IMR-90 (cell line): Measurements from ENCODE around the gene CHD9. TPM values are rescaled to one million over a fixed set of nuclear protein-coding genes. Genes with fewer than 3 reads are reported as not detected.

ENCODE experiments used
- ATAC-seq: fragments of 200-7000 bp; cut with Tn5 transposase; 2 replicates; pipeline ENCODE4 v1.9.1; 2020; ENCODE audit warnings: low read depth, mild to moderate bottlenecking, moderate library complexity
- BruUV-seq: library from RNA; stranded (reverse); fragments of 400-500 nt; replicated peaks from 2 replicates; lab custom pipeline; 2021; lab: Mats Ljungman, UMichigan
- CTCF ChIA-PET: fragments of 300-600 bp; formaldehyde crosslinking; extraction: SDS; loops from one replicate; lab custom pipeline; 2021; ENCODE audit warnings: antibody characterized with exemption; lab: Yijun Ruan, JAX
- POLR2A ChIA-PET: fragments of 300-600 bp; sonication (Branson Sonifier 250); formaldehyde crosslinking; loops from one replicate; lab custom pipeline; 2022; ENCODE audit warnings: antibody characterized with exemption; ENCODE audit not compliant: unreplicated experiment; lab: Charles Lee
- DNase-seq: peaks from one replicate; pipeline ENCODE4 v3.0.0; 2013
- H2AFZ ChIP-seq: replicated peaks from 2 replicates; pipeline ENCODE3; 2013; ENCODE audit warnings: low read length, mild to moderate bottlenecking; ENCODE audit not compliant: poor library complexity
- H2AK5ac ChIP-seq: 2 replicates; pipeline ENCODE4 v1.6.1; 2013; ENCODE audit warnings: low read depth, low read length, inconsistent platforms
- H2AK9ac ChIP-seq: replicated peaks from 2 replicates; pipeline ENCODE3; 2013; ENCODE audit warnings: mild to moderate bottlenecking, low read depth, low read length, moderate library complexity; ENCODE audit not compliant: poor library complexity
- H2BK120ac ChIP-seq: 2 replicates; pipeline ENCODE4 v1.6.1; 2013; ENCODE audit warnings: low read depth, low read length, inconsistent platforms
- H2BK15ac ChIP-seq: 3 replicates; pipeline ENCODE4 v1.6.1; 2013; ENCODE audit warnings: low read depth, low read length, inconsistent platforms
- H2BK20ac ChIP-seq: 2 replicates; pipeline ENCODE4 v1.6.1; 2013; ENCODE audit warnings: low read depth, mild to moderate bottlenecking, inconsistent platforms, low read length, moderate library complexity
- H2BK5ac ChIP-seq: 2 replicates; pipeline ENCODE4 v1.6.1; 2013; ENCODE audit warnings: mild to moderate bottlenecking, low read depth, low read length, inconsistent platforms; ENCODE audit not compliant: poor library complexity, severe bottlenecking
- H3K14ac ChIP-seq: replicated peaks from 2 replicates; pipeline ENCODE4 v1.6.1; 2013; ENCODE audit warnings: low read depth, low read length, inconsistent platforms
- H3K18ac ChIP-seq: 2 replicates; pipeline ENCODE4 v1.6.1; 2013; ENCODE audit warnings: low read depth, low read length, control low read depth
- H3K23ac ChIP-seq: 2 replicates; pipeline ENCODE4 v1.6.1; 2013; ENCODE audit warnings: low read depth, low read length, inconsistent platforms
- H3K27ac ChIP-seq: 2 replicates; pipeline ENCODE4 v1.5.1; 2013; ENCODE audit warnings: mild to moderate bottlenecking, control low read depth, low read length; ENCODE audit not compliant: insufficient read depth
- H3K27me3 ChIP-seq: 2 replicates; pipeline ENCODE4 v1.6.1; 2013; ENCODE audit warnings: low read length; ENCODE audit not compliant: control insufficient read depth, insufficient read depth
- H3K36me3 ChIP-seq: 2 replicates; pipeline ENCODE4 v1.6.1; 2013; ENCODE audit warnings: low read length, mixed read lengths; ENCODE audit not compliant: control insufficient read depth, insufficient read depth
- H3K4ac ChIP-seq: 2 replicates; pipeline ENCODE4 v1.6.1; 2013; ENCODE audit warnings: low read depth, low read length, inconsistent platforms
- H3K4me1 ChIP-seq: 2 replicates; pipeline ENCODE4 v1.6.1; 2013; ENCODE audit warnings: low read length, mixed read lengths; ENCODE audit not compliant: control insufficient read depth, insufficient read depth
- H3K4me2 ChIP-seq: 2 replicates; pipeline ENCODE4 v1.6.1; 2013; ENCODE audit warnings: low read depth, mild to moderate bottlenecking, control low read depth, low read length, moderate library complexity
- H3K4me3 ChIP-seq: 2 replicates; pipeline ENCODE4 v1.5.1; 2013; ENCODE audit warnings: low read depth, mild to moderate bottlenecking, control low read depth, low read length, moderate library complexity; ENCODE audit not compliant: insufficient read depth
- H3K56ac ChIP-seq: 2 replicates; pipeline ENCODE4 v1.6.1; 2013; ENCODE audit warnings: low read length, inconsistent platforms; ENCODE audit not compliant: insufficient read depth; ENCODE audit errors: extremely low read depth
- H3K79me1 ChIP-seq, 2 experiments: 2 replicates each; pipeline ENCODE4 v1.6.1; 2013; ENCODE audit warnings: low read length in 2 of 2, inconsistent platforms in 1 of 2, low read depth in 1 of 2
- H3K9ac ChIP-seq: 2 replicates; pipeline ENCODE4 v1.6.1; 2013; ENCODE audit warnings: low read depth, low read length, control low read depth
- H3K9me1 ChIP-seq: 2 replicates; pipeline ENCODE4 v1.6.1; 2013; ENCODE audit warnings: low read length, inconsistent platforms; ENCODE audit not compliant: insufficient read depth
- H3K9me3 ChIP-seq: 2 replicates; pipeline ENCODE4 v1.6.1; 2013; ENCODE audit warnings: low read length; ENCODE audit not compliant: control insufficient read depth, insufficient read depth
- H4K20me1 ChIP-seq: 2 replicates; pipeline ENCODE4 v1.6.1; 2013; ENCODE audit warnings: low read length, inconsistent platforms; ENCODE audit not compliant: insufficient read depth
- H4K5ac ChIP-seq: 2 replicates; pipeline ENCODE4 v1.6.1; 2013; ENCODE audit warnings: mild to moderate bottlenecking, low read depth, low read length, control low read depth
- H4K8ac ChIP-seq, 2 experiments: 2 replicates each; pipeline ENCODE4 v1.6.1; 2013; ENCODE audit warnings: low read depth in 2 of 2, low read length in 2 of 2, control low read depth in 1 of 2, inconsistent platforms in 1 of 2
- H4K91ac ChIP-seq: 2 replicates; pipeline ENCODE4 v1.6.1; 2013; ENCODE audit warnings: low read depth, low read length, inconsistent platforms; ENCODE audit not compliant: insufficient read depth
- BHLHE40 ChIP-seq: fragments of 150-350 bp; IDR thresholded peaks from 2 replicates; pipeline ENCODE4 v1.6.1; 2016; ENCODE audit warnings: mild to moderate bottlenecking, low read depth, low read length
- CEBPB ChIP-seq: IDR thresholded peaks from 2 replicates; pipeline ENCODE4 v1.6.1; 2012; ENCODE audit warnings: low read depth, low read length, improper control_type of control experiment
- CHD1 ChIP-seq: IDR thresholded peaks from 2 replicates; pipeline ENCODE4 v1.6.1; 2012; ENCODE audit warnings: low read depth, low read length, improper control_type of control experiment
- CTCF ChIP-seq: conservative IDR thresholded peaks from 2 replicates; pipeline ENCODE4 v1.5.1; 2012; ENCODE audit warnings: mild to moderate bottlenecking, low read depth, low read length, improper control_type of control experiment
- ELK1 ChIP-seq: fragments of 150-350 bp; IDR thresholded peaks from 2 replicates; pipeline ENCODE4 v1.6.1; 2016; ENCODE audit warnings: low read depth, mild to moderate bottlenecking, low read length, moderate library complexity, borderline replicate concordance
- FOS ChIP-seq: fragments of 150-350 bp; IDR thresholded peaks from 2 replicates; pipeline ENCODE4 v1.6.1; 2016; ENCODE audit warnings: low read depth, low read length
- MAFK ChIP-seq: IDR thresholded peaks from 2 replicates; pipeline ENCODE4 v1.6.1; 2012; ENCODE audit warnings: low read depth, low read length, improper control_type of control experiment
- MAZ ChIP-seq: IDR thresholded peaks from 2 replicates; pipeline ENCODE4 v1.6.1; 2012; ENCODE audit warnings: low read depth, mild to moderate bottlenecking, low read length, improper control_type of control experiment, moderate library complexity, borderline replicate concordance
- MXI1 ChIP-seq: IDR thresholded peaks from 2 replicates; pipeline ENCODE4 v1.6.1; 2012; ENCODE audit warnings: low read depth, mild to moderate bottlenecking, low read length, moderate library complexity, borderline replicate concordance
- NFE2L2 ChIP-seq: fragments of 150-350 bp; IDR thresholded peaks from 2 replicates; pipeline ENCODE4 v1.6.1; 2016; ENCODE audit warnings: low read depth, mild to moderate bottlenecking, low read length
- POLR2A ChIP-seq: IDR thresholded peaks from 2 replicates; pipeline ENCODE4 v1.6.1; 2012; ENCODE audit warnings: mild to moderate bottlenecking, low read depth, low read length
- RAD21 ChIP-seq: IDR thresholded peaks from 2 replicates; pipeline ENCODE4 v1.6.1; 2012; ENCODE audit warnings: low read length, improper control_type of control experiment
- RCOR1 ChIP-seq: IDR thresholded peaks from 2 replicates; pipeline ENCODE4 v1.6.1; 2012; ENCODE audit warnings: mild to moderate bottlenecking, low read length, improper control_type of control experiment; ENCODE audit not compliant: insufficient replicate concordance
- RFX5 ChIP-seq: IDR thresholded peaks from 2 replicates; pipeline ENCODE4 v1.8.0; 2012; ENCODE audit warnings: low read depth, mild to moderate bottlenecking, low read length, moderate library complexity
- SMC3 ChIP-seq: fragments of 150-350 bp; IDR thresholded peaks from 2 replicates; pipeline ENCODE4 v1.6.1; 2016; ENCODE audit warnings: low read depth, mild to moderate bottlenecking, antibody characterized with exemption, low read length, moderate library complexity
- USF2 ChIP-seq: fragments of 150-350 bp; IDR thresholded peaks from 2 replicates; pipeline ENCODE4 v1.6.1; 2017; ENCODE audit warnings: mild to moderate bottlenecking, antibody characterized with exemption, low read length, low read depth
- WGBS, 2 experiments: methylation state at CpG; one replicate each; pipeline versions ENCODE4 v1.1.5 to v1.1.7; 2013; ENCODE audit warnings: missing lambda C conversion rate in 2 of 2; ENCODE audit not compliant: insufficient read length in 1 of 2; ENCODE audit errors: extremely low coverage in 2 of 2; 5-methylcytosine and 5-hydroxymethylcytosine counted together
- dilution Hi-C: fragments of 300-500 bp; cut with HindIII; formaldehyde crosslinking; loops from one replicate; pipeline ENCODE4 v1.14.3; 2018; ENCODE audit warnings: low sequenced_read_pairs; ENCODE audit not compliant: unreplicated experiment
- in situ Hi-C: fragments of 300-500 bp; cut with MboI; formaldehyde crosslinking; loops from 3 replicates; pipeline ENCODE4 v1.14.3; 2019; ENCODE audit warnings: low sequenced_read_pairs, inconsistent platforms, mixed read lengths
- intact Hi-C: fragments of 100-400 bp; cut with micrococcal nuclease; formaldehyde crosslinking; loops from 2 replicates; pipeline ENCODE4 v1.10.0; 2022
- polyA plus RNA-seq, 3 experiments: library from polyadenylated mRNA; depleted of rRNA; stranded (reverse); fragments of >200 nt; gene quantifications; 2 replicates each; pipeline ENCODE4 v1.2.3, GENCODE V29; 2012; ENCODE audit warnings: low replicate concordance in 1 of 3
- total RNA-seq: library from RNA; depleted of rRNA; stranded (reverse); fragments of >200 nt; gene quantifications from 2 replicates; pipeline ENCODE4 v1.2.3, GENCODE V29; 2012

The CHD9 gene
- total and polyA plus RNA-seq, 2 of the 4 experiments (the other 2 are of a cell fraction), result 9.1 to 48.8 TPM

- H3K9ac ChIP-seq, result no peak overlapping the region
- no peaks in the 10 kb centered on the region for H3K36me3 ChIP-seq
- no peak overlapping the region for H3K18ac ChIP-seq
- H3K4ac ChIP-seq, result no peak overlapping the region
- ChIA-PET CTCF (no interaction called here), POLR2A (no interaction called here)
- no peak overlapping the region for H3K23ac ChIP-seq
- H3K9me1 ChIP-seq, result peaks cover 6% of the 10 kb centered on the region; the same call in 1 of the 2 replicates
- peaks cover 13% of the 10 kb centered on the region for H3K4me1 ChIP-seq
- H4K5ac ChIP-seq, result no peak overlapping the region
- H3K9me3 ChIP-seq, result no peaks in the 10 kb centered on the region
- H2BK120ac ChIP-seq, result no peak overlapping the region
- H4K8ac ChIP-seq, result no peak overlapping the region
- no peak overlapping the region for H2BK5ac ChIP-seq
- H3K4me2 ChIP-seq, result no peak overlapping the region
- no CpG with 5 or more reads among the region's 5 CpGs for WGBS, 2 experiments
- no peak overlapping the region for H2BK15ac ChIP-seq
- no peak overlapping the region for H3K27ac ChIP-seq
- dilution Hi-C loops (no loop called here), in situ Hi-C loops (loop anchor here (10.0 to 25.0 kb wide), 4 partner anchors 96 to 1172 kb away; partner anchors contain the start of gene RBL2), intact Hi-C loops (no loop called here)
- no TSS peak for BruUV-seq
- H2AFZ ChIP-seq, result no peak overlapping the region
- 0 out of 2 replicates have a peak, but pooled peaks cover 3% of the 10 kb centered on the region for H4K20me1 ChIP-seq
- H2AK5ac ChIP-seq, result no peak overlapping the region
- no peak overlapping the region for H3K14ac ChIP-seq
- ATAC-seq (no peak), DNase-seq (no peak)
- H2BK20ac ChIP-seq, result no peak overlapping the region
- H3K79me1 ChIP-seq, result peaks cover 20 to 71% of the 10 kb centered on the region in 2 experiments
- H3K4me3 ChIP-seq, result no peak overlapping the region
- no peak overlapping the region for H4K91ac ChIP-seq
- no peak overlapping the region for H3K56ac ChIP-seq
- H2AK9ac ChIP-seq, result no peak overlapping the region
- no peaks in the 10 kb centered on the region for H3K27me3 ChIP-seq
- TF ChIP-seq RAD21, result no peak
- TF ChIP-seq MAZ, result no peak
- TF ChIP-seq RCOR1, result no peak
- TF ChIP-seq MXI1, result no peak
- no peak for TF ChIP-seq MAFK
- no peak for TF ChIP-seq CTCF
- no peak for TF ChIP-seq SMC3
- TF ChIP-seq USF2, result no peak
- TF ChIP-seq CHD1, result no peak
- no peak for TF ChIP-seq ELK1
- TF ChIP-seq BHLHE40, result no peak
- no peak for TF ChIP-seq POLR2A
- TF ChIP-seq FOS, result no peak
- TF ChIP-seq CEBPB, result no peak
- TF ChIP-seq RFX5, result no peak
- no peak for TF ChIP-seq NFE2L2
Observed at GRCh38 chr16:53058882-53059281, 4.1 kb downstream of the CHD9 start.
